ENCODE results near the gene GPX3. TPM values are rescaled to one million over a fixed set of nuclear protein-coding genes. Genes with fewer than 3 reads are reported as not detected.

Gene GPX3
- total and polyA plus RNA-seq, 2 of the 8 experiments (the other 6 are each of a cell fraction or from before 2014, with no cell fraction given) = 27.8 to 77.9 TPM

DNA sequence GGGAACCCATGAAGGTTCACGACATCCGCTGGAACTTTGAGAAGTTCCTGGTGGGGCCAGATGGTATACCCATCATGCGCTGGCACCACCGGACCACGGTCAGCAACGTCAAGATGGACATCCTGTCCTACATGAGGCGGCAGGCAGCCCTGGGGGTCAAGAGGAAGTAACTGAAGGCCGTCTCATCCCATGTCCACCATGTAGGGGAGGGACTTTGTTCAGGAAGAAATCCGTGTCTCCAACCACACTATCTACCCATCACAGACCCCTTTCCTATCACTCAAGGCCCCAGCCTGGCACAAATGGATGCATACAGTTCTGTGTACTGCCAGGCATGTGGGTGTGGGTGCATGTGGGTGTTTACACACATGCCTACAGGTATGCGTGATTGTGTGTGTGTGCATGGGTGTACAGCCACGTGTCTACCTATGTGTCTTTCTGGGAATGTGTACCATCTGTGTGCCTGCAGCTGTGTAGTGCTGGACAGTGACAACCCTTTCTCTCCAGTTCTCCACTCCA, 7.6 kb downstream of the GPX3 start:
- WGBS, 2 experiments (ENCODE audit: extremely low coverage in 1 of 2, insufficient coverage in 1 of 2, insufficient read length in 1 of 2, insufficient replicate concordance in 2 of 2, low coverage in 1 of 2, low lambda C conversion rate in 2 of 2, missing lambda C conversion rate in 1 of 2) = 92% methylated on average over 11 of the region's 11 CpGs; no CpG with 5 or more reads in 1 of the 2 experiments
- CTCF ChIA-PET (ENCODE audit: partially characterized antibody) = interaction anchor here (0.6 to 5.2 kb wide), 3 partner anchors 20 to 98 kb away, joined by 3 to 25 read pairs (median 3); no protein-coding TSS in a partner anchor
- H3K56ac ChIP-seq (replicated peaks; ENCODE audit: insufficient read length, low read depth, low read length) = no peak overlapping the region
- no peak for TF ChIP-seq SIN3A (conservative IDR thresholded peaks at IDR 0.05 in 1 of 2, IDR thresholded peaks at IDR 0.05 in 1 of 2; ENCODE audit: low read depth in 1 of 2, low read length in 2 of 2)
- no peak for TF ChIP-seq CREB1 (IDR thresholded peaks at IDR 0.05)
- TF ChIP-seq BRCA1 (IDR thresholded peaks at IDR 0.05; ENCODE audit: low read depth, low read length) = no peak
- TF ChIP-seq KDM4A (IDR thresholded peaks at IDR 0.05; ENCODE audit: low read depth, low read length, severe bottlenecking) = no peak
- TF ChIP-seq RXRA (IDR thresholded peaks at IDR 0.05; ENCODE audit: insufficient read depth, low read depth, low read length) = no peak
- TF ChIP-seq, protein P1, sequence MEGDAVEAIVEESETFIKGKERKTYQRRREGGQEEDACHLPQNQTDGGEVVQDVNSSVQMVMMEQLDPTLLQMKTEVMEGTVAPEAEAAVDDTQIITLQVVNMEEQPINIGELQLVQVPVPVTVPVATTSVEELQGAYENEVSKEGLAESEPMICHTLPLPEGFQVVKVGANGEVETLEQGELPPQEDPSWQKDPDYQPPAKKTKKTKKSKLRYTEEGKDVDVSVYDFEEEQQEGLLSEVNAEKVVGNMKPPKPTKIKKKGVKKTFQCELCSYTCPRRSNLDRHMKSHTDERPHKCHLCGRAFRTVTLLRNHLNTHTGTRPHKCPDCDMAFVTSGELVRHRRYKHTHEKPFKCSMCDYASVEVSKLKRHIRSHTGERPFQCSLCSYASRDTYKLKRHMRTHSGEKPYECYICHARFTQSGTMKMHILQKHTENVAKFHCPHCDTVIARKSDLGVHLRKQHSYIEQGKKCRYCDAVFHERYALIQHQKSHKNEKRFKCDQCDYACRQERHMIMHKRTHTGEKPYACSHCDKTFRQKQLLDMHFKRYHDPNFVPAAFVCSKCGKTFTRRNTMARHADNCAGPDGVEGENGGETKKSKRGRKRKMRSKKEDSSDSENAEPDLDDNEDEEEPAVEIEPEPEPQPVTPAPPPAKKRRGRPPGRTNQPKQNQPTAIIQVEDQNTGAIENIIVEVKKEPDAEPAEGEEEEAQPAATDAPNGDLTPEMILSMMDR (IDR thresholded peaks at IDR 0.05; ENCODE audit: control extremely low read depth in 1 of 3, insufficient read depth in 1 of 3, low read depth in 1 of 3, low read length in 3 of 3) = no peak
- TF ChIP-seq PHF8 (conservative IDR thresholded peaks at IDR 0.05; ENCODE audit: low read depth, low read length) = no peak
- TF ChIP-seq SIRT6 (IDR thresholded peaks at IDR 0.05; ENCODE audit: low read length) = no peak
- no peak for TF ChIP-seq TEAD4 (IDR thresholded peaks at IDR 0.05; ENCODE audit: low read depth, low read length)
- no peak for TF ChIP-seq YY1 (IDR thresholded peaks at IDR 0.05; ENCODE audit: low read depth, low read length)

More for the DNA sequence above, 7.6 kb downstream of the GPX3 start:
- FAIRE-seq (no peak), DNase-seq (ENCODE audit: low read depth in 1 of 2, low spot score in 2 of 2) (no peak)
- Histone ChIP-seq H3K23ac (ENCODE audit: insufficient read length) (no peak overlapping the region), H3K4me3 (ENCODE audit: extremely low read depth in 1 of 4, insufficient read depth in 2 of 4, low read depth in 3 of 4, low read length in 4 of 4) (no peak overlapping the region), H3K27me3 (replicated peaks in 1 of 4; ENCODE audit: control insufficient read depth in 3 of 4, extremely low read depth in 1 of 4, insufficient read depth in 3 of 4, low read length in 3 of 4) (no peaks in the 10 kb centered on the region), H3K9me3 (ENCODE audit: insufficient read depth in 2 of 2, low read depth in 1 of 2, low read length in 1 of 2) (no peaks in the 10 kb centered on the region), H4K20me1 (replicated peaks in 1 of 2; ENCODE audit: control insufficient read depth in 1 of 2, insufficient read depth in 2 of 2, low read length in 2 of 2) (peaks cover 0 to 3% of the 10 kb centered on the region in 2 experiments), H4K8ac (ENCODE audit: extremely low read depth, insufficient read depth, low read length) (no peak overlapping the region), H2BK12ac (ENCODE audit: low read depth, low read length) (no peak overlapping the region), H3K4me1 (replicated peaks in 1 of 4; ENCODE audit: control insufficient read depth in 3 of 4, insufficient read depth in 4 of 4, low read length in 3 of 4) (no peaks in the 10 kb centered on the region), H4K5ac (ENCODE audit: insufficient read length, low read depth, low read length) (no peak overlapping the region), H3K79me1 (ENCODE audit: low read depth, low read length) (no peaks in the 10 kb centered on the region; the same call in 1 of the 2 replicates), H2BK120ac (replicated peaks; ENCODE audit: low read depth, low read length) (no peak overlapping the region), H3K18ac (ENCODE audit: extremely low read depth, low read length) (no peak overlapping the region), H2BK5ac (ENCODE audit: low read depth, low read length) (no peak overlapping the region), H3K9ac (replicated peaks in 1 of 4; ENCODE audit: extremely low read depth in 1 of 4, low read depth in 3 of 4, low read length in 3 of 4) (no peak overlapping the region), H3K4ac (replicated peaks; ENCODE audit: insufficient read length, low read depth, low read length) (no peak overlapping the region), H2AFZ (ENCODE audit: low read length) (no peak overlapping the region), H3K14ac (ENCODE audit: insufficient read length) (no peak overlapping the region), H2AK5ac (ENCODE audit: low read depth, low read length) (no peak overlapping the region), H2BK20ac (ENCODE audit: low read length) (no peak overlapping the region), H4K91ac (replicated peaks; ENCODE audit: insufficient read length, low read length) (no peak overlapping the region), H3K23me2 (ENCODE audit: low read depth, low read length) (no peaks in the 10 kb centered on the region), H2BK15ac (ENCODE audit: low read length) (no peak overlapping the region), H3K27ac (ENCODE audit: low read depth, low read length) (no peak overlapping the region), H3K4me2 (ENCODE audit: insufficient read depth in 1 of 2, low read depth in 2 of 2, low read length in 2 of 2) (no peak overlapping the region), H3K36me3 (ENCODE audit: control insufficient read depth in 2 of 4, insufficient read depth in 4 of 4, low read length in 3 of 4) (peaks cover 0 to 3% (median under 1%) of the 10 kb centered on the region in 4 experiments; a peak in 3 of 8 replicates), H3K79me2 (ENCODE audit: control insufficient read depth in 1 of 2, insufficient read depth in 2 of 2, low read length in 2 of 2) (no peaks in the 10 kb centered on the region)
- POLR2A ChIA-PET (ENCODE audit: partially characterized antibody) = interaction anchor here (1.0 to 1.1 kb wide), 2 partner anchors 7 to 12 kb away, joined by 3 read pairs; no protein-coding TSS in a partner anchor
